Measurements from ENCODE around the gene HSD17B13. TPM values are rescaled to one million over a fixed set of nuclear protein-coding genes. Genes with fewer than 3 reads are reported as not detected.
"Not testable (repeated sequence)": the region's sequence is repeated elsewhere in the genome, so short reads cannot be mapped to it uniquely, and the experiment has no call there.

The HSD17B13 gene
- total and polyA plus RNA-seq, 9 donors, result 0.23 to 0.69 (median 0.36) TPM

GRCh38 chr4:87298362-87298761, 24.3 kb downstream of the HSD17B13 start:
- intact Hi-C loops (cut with DNase I), result no loop called here
- no peak overlapping the region for H3K27ac ChIP-seq
- no peak for TF ChIP-seq CTCF (IDR thresholded peaks at IDR 0.05)
- no peak for TF ChIP-seq POLR2A (IDR thresholded peaks at IDR 0.05)
- no peak for TF ChIP-seq EP300 (IDR thresholded peaks at IDR 0.05)
- 70 to 74% (median 72%) methylated on average over 2 of the region's 2 CpGs for WGBS, 3 donors
- H3K4me3 ChIP-seq, result no peak overlapping the region
- DNase-seq, result no peak
- H3K27me3 ChIP-seq, result no peaks in the 10 kb centered on the region
- H3K4me1 ChIP-seq (ENCODE audit: insufficient read depth), result no peaks in the 10 kb centered on the region
- H3K36me3 ChIP-seq, result no peaks in the 10 kb centered on the region
- no peaks in the 10 kb centered on the region for H3K9me3 ChIP-seq

GRCh38 chr4:87294911-87295310, 27.8 kb downstream of the HSD17B13 start:
- not testable (repeated sequence) for H3K4me1 ChIP-seq (ENCODE audit: insufficient read depth); DNase-seq
- WGBS, 3 donors, result 92 to 95% (median 93%) methylated on average over 11 of the region's 11 CpGs

GRCh38 chr4:87293889-87294288, 28.8 kb downstream of the HSD17B13 start:
- WGBS, 3 donors, result 85 to 96% (median 86%) methylated on average over 7 of the region's 7 CpGs
- H3K36me3 ChIP-seq; H3K9me3 ChIP-seq; H3K27ac ChIP-seq; H3K4me3 ChIP-seq; intact Hi-C loops (cut with DNase I); H3K4me1 ChIP-seq (ENCODE audit: insufficient read depth); H3K27me3 ChIP-seq; DNase-seq: not testable (repeated sequence)

More at GRCh38 chr4:87294911-87295310, 27.8 kb downstream of the HSD17B13 start:
- H3K27me3 ChIP-seq; H3K36me3 ChIP-seq; intact Hi-C loops (cut with DNase I); H3K9me3 ChIP-seq; H3K27ac ChIP-seq; H3K4me3 ChIP-seq: not testable (repeated sequence)

GRCh38 chr4:87286970-87287369, 35.7 kb downstream of the HSD17B13 start:
- no peaks in the 10 kb centered on the region for H3K36me3 ChIP-seq
- H3K27me3 ChIP-seq, result no peaks in the 10 kb centered on the region
- H3K27ac ChIP-seq, result no peak overlapping the region
- no peaks in the 10 kb centered on the region for H3K9me3 ChIP-seq
- H3K4me3 ChIP-seq, result no peak overlapping the region
- H3K4me1 ChIP-seq (ENCODE audit: insufficient read depth), result no peaks in the 10 kb centered on the region
- intact Hi-C loops (cut with DNase I), result no loop called here
- no peak for TF ChIP-seq POLR2A (IDR thresholded peaks at IDR 0.05)
- TF ChIP-seq EP300 (IDR thresholded peaks at IDR 0.05), result no peak
- no peak for TF ChIP-seq CTCF (IDR thresholded peaks at IDR 0.05)
- no peak for DNase-seq
- WGBS, 3 donors, result 41 to 94% (median 86%) methylated on average over 1 of the region's 1 CpG

GRCh38 chr4:87284268-87284667, 38.4 kb downstream of the HSD17B13 start:
- H3K4me3 ChIP-seq; H3K4me1 ChIP-seq (ENCODE audit: insufficient read depth); H3K9me3 ChIP-seq; H3K27me3 ChIP-seq; H3K36me3 ChIP-seq; H3K27ac ChIP-seq; intact Hi-C loops (cut with DNase I); DNase-seq: not testable (repeated sequence)

- Histone ChIP-seq H3K27ac (no peak overlapping the region), H3K4me3 (no peak overlapping the region), H3K27me3 (no peaks in the 10 kb centered on the region), H3K4me1 (ENCODE audit: insufficient read depth) (no peaks in the 10 kb centered on the region), H3K9me3 (no peaks in the 10 kb centered on the region), H3K36me3 (no peaks in the 10 kb centered on the region)
- 43 to 78% (median 51%) methylated on average over 3 of the region's 3 CpGs for WGBS, 3 donors
- intact Hi-C loops (cut with DNase I), result no loop called here
- no peak for TF ChIP-seq EP300 (IDR thresholded peaks at IDR 0.05)
- TF ChIP-seq CTCF (IDR thresholded peaks at IDR 0.05), result no peak
- no peak for TF ChIP-seq POLR2A (IDR thresholded peaks at IDR 0.05)
- DNase-seq, result no peak
Observed at GRCh38 chr4:87283151-87283550, 39.5 kb downstream of the HSD17B13 start.

Measured in ovary (tissue), 9 donors.